ENCODE data around the gene MTMR12.

The MTMR12 gene

DNA sequence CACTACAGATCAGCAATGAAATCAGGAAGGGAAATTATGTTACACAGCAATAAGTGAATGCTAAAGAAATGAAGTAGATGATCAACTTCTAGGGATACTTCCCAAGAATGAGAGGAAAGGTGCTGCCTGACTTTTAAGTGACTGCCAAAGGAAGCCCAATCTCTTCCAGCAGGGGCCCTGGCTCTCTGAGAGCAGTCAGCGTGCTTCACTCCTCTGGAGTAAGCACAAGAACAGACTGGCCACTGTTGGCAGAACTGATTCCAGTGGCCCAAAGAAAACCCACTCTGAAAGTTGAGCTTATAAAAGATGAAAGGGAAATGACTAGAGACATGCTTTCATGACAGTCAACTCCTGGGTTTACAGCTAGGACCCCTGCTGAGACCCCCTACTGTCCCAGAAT is 41.8 kb downstream of the MTMR12 start:
- in situ Hi-C loops (cut with MboI; ENCODE audit: low pct_unique_long_range_greater_than_20kb, low sequenced_read_pairs, unreplicated experiment): no loop called here
- DNase-seq (ENCODE audit: low spot score): no peak
- no peak for TF ChIP-seq CTCF (IDR thresholded peaks at IDR 0.05; ENCODE audit: extremely low read depth, insufficient read depth, missing control alignments)

GRCh38 chr5:32270178-32270577 is 42.6 kb downstream of the MTMR12 start:
- DNase-seq (ENCODE audit: low spot score): no peak
- in situ Hi-C loops (cut with MboI; ENCODE audit: low pct_unique_long_range_greater_than_20kb, low sequenced_read_pairs, unreplicated experiment): no loop called here
- no peak for TF ChIP-seq CTCF (IDR thresholded peaks at IDR 0.05; ENCODE audit: extremely low read depth, insufficient read depth, missing control alignments)

GRCh38 chr5:32265902-32266301 is 46.8 kb downstream of the MTMR12 start:
- TF ChIP-seq CTCF (IDR thresholded peaks at IDR 0.05; ENCODE audit: extremely low read depth, insufficient read depth, missing control alignments): no peak
- no peak for DNase-seq (ENCODE audit: low spot score)
- in situ Hi-C loops (cut with MboI; ENCODE audit: low pct_unique_long_range_greater_than_20kb, low sequenced_read_pairs, unreplicated experiment): no loop called here

DNA sequence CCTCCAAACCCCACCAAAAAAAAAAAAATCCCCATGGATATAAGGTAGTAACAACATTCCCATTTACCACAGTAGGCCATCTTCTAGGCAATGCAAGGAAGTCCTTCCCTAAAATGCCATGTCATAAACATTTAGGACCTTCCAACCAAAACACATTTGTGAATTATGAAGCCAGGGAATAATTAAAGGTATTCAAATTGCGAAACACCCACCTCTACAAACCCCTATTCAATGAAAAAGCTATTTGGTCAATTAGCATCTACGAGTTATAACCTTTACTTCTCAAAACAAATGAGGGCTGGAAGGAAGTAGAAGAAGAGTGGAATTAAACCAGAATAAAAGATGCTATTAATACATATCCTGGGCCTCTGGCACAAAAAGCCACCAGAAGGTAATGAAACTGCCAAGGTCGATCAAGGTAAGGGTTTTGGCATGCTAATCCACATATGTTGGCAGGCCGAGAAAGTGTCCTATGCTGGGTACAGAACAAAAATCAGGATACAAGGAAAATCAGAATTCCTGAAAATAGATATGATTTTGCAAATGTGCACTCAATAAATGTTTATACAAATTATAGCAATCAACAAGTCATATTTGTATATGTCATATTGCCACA is 47.7 kb downstream of the MTMR12 start:
- in situ Hi-C loops (cut with MboI; ENCODE audit: low pct_unique_long_range_greater_than_20kb, low sequenced_read_pairs, unreplicated experiment): no loop called here
- TF ChIP-seq CTCF (IDR thresholded peaks at IDR 0.05; ENCODE audit: extremely low read depth, insufficient read depth, missing control alignments): no peak
- DNase-seq (ENCODE audit: low spot score): no peak

DNA sequence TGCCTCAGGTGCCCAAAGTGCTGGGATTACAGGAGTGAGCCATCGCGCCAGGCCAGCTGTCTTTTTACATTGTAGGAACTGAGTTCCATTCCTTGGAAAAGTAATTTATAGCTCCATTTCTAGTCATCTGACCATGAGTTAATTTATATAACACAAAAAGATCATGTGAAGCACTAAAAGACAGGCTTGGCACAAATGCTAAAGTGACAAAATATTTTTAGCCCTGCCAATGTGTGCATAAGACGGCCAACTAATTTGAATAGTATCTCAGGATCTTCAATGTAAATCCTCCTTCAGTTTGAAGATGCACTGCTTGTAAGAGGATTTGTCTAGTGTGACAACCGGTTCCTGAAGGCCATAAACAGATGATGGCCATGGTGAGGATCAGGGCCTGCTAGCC is 49.1 kb downstream of the MTMR12 start:
- in situ Hi-C loops (cut with MboI; ENCODE audit: low pct_unique_long_range_greater_than_20kb, low sequenced_read_pairs, unreplicated experiment): no loop called here
- no peak for TF ChIP-seq CTCF (IDR thresholded peaks at IDR 0.05; ENCODE audit: extremely low read depth, insufficient read depth, missing control alignments)
- no peak for DNase-seq (ENCODE audit: low spot score)

GRCh38 chr5:32261198-32261597 is 51.5 kb downstream of the MTMR12 start:
- DNase-seq (ENCODE audit: low spot score): peak; percentile 23
- no peak for TF ChIP-seq CTCF (IDR thresholded peaks at IDR 0.05; ENCODE audit: extremely low read depth, insufficient read depth, missing control alignments)
- in situ Hi-C loops (cut with MboI; ENCODE audit: low pct_unique_long_range_greater_than_20kb, low sequenced_read_pairs, unreplicated experiment): no loop called here

- in situ Hi-C loops (cut with MboI; ENCODE audit: low pct_unique_long_range_greater_than_20kb, low sequenced_read_pairs, unreplicated experiment): no loop called here
Measured at GRCh38 chr5:32259033-32259432, 53.7 kb downstream of the MTMR12 start.

More at GRCh38 chr5:32259033-32259432, 53.7 kb downstream of the MTMR12 start:
- DNase-seq (ENCODE audit: low spot score): no peak
- TF ChIP-seq CTCF (IDR thresholded peaks at IDR 0.05; ENCODE audit: extremely low read depth, insufficient read depth, missing control alignments): no peak
